ENCODE measurements around the gene RFTN1.

GRCh38 chr3:16311960-16312451 lies 201.5 kb downstream of the RFTN1 start:
- TF ChIP-seq TAF1 (IDR thresholded peaks at IDR 0.05; ENCODE audit: low read depth, low read length) (no peak), POLR2A (IDR thresholded peaks at IDR 0.05; ENCODE audit: low read depth, low read length) (no peak; the same call in 1 of the 2 replicates), POLR2AphosphoS5 (IDR thresholded peaks at IDR 0.05; ENCODE audit: low read depth, low read length) (no peak), SPI1 (IDR thresholded peaks at IDR 0.05; ENCODE audit: low read depth, low read length) (0 out of 2 replicates have a peak, but pooled peaks have one; percentile 31), POU2F2 (IDR thresholded peaks at IDR 0.05; ENCODE audit: low read depth, low read length) (no peak), PAX5 (IDR thresholded peaks at IDR 0.05; ENCODE audit: insufficient read depth, low read length, severe bottlenecking) (no peak)
